Thoracic aorta (tissue), 2 donors: ENCODE results near the gene GHRHR. TPM values are rescaled to one million over a fixed set of nuclear protein-coding genes. Genes with fewer than 3 reads are reported as not detected.

Source experiments
- ATAC-seq: fragments of 150-250 bp; one replicate; pipeline ENCODE4 v1.8.0; 2017; ENCODE audit warnings: low read depth; ENCODE audit not compliant: insufficient number of reproducible peaks, low FRiP score
- DNase-seq: peaks from one replicate; pipeline ENCODE4 v3.0.0-alpha.2; 2020; ENCODE audit warnings: low spot score
- H3K27ac ChIP-seq, 2 donors: fragments of 200-600 bp; sonication (generic); 1 replicate in 1 of 2; 2 replicates in 1 of 2; pipeline ENCODE4 v1.5.1; 2016; ENCODE audit warnings: mild to moderate bottlenecking in 2 of 2, moderate library complexity in 2 of 2
- H3K27me3 ChIP-seq: fragments of 200-600 bp; sonication (generic); replicated peaks from 2 replicates; pipeline ENCODE4 v1.6.0; 2016; ENCODE audit warnings: mild to moderate bottlenecking; ENCODE audit not compliant: insufficient read depth
- H3K36me3 ChIP-seq: fragments of 200-600 bp; sonication (generic); one replicate; pipeline ENCODE4 v1.5.1; 2016
- H3K4me1 ChIP-seq, 2 donors: fragments of 200-600 bp; sonication (generic); 1 replicate in 1 of 2; 2 replicates in 1 of 2; pipeline versions ENCODE4 v1.5.1 to v1.6.0; 2016; ENCODE audit warnings: low read depth in 2 of 2, mild to moderate bottlenecking in 1 of 2; ENCODE audit not compliant: control insufficient read depth in 1 of 2
- H3K4me3 ChIP-seq: fragments of 200-600 bp; sonication (generic); 2 replicates; pipeline ENCODE4 v1.5.1; 2016; ENCODE audit warnings: mild to moderate bottlenecking
- H3K9me3 ChIP-seq: fragments of 200-600 bp; sonication (generic); 2 replicates; pipeline ENCODE4 v1.5.1; 2016
- CTCF ChIP-seq: fragments of 200-600 bp; sonication (generic); IDR thresholded peaks from one replicate; pipeline ENCODE4 v1.5.1; 2019; ENCODE audit warnings: antibody characterized with exemption
- total RNA-seq, 2 donors: library from RNA; depleted of rRNA; stranded (reverse); fragments of >200 nt; gene quantifications; one replicate each; pipeline versions ENCODE4 v1.1.0 to v1.2.3, GENCODE V29; 2016

GHRHR gene
- total RNA-seq, 2 donors from 2014 or later = not detected

GRCh38 chr7:30971840-30972563 lies 8.2 kb downstream of the GHRHR start:
- H3K9me3 ChIP-seq = no peaks in the 10 kb centered on the region
- no peak overlapping the region for H3K27ac ChIP-seq
- ATAC-seq (no peak), DNase-seq (no peak)
- TF ChIP-seq CTCF = no peak
- H3K27me3 ChIP-seq = no peaks in the 10 kb centered on the region
- H3K4me3 ChIP-seq = no peak overlapping the region
- no peaks in the 10 kb centered on the region for H3K4me1 ChIP-seq
- no peaks in the 10 kb centered on the region for H3K36me3 ChIP-seq

GRCh38 chr7:30973292-30973691 lies 9.5 kb downstream of the GHRHR start:
- DNase-seq = no peak
- Histone ChIP-seq H3K27me3 (no peaks in the 10 kb centered on the region), H3K36me3 (no peaks in the 10 kb centered on the region), H3K4me1 (no peaks in the 10 kb centered on the region), H3K9me3 (no peaks in the 10 kb centered on the region), H3K27ac (no peak overlapping the region), H3K4me3 (no peak overlapping the region)
- ATAC-seq = no peak
- no peak for TF ChIP-seq CTCF

GRCh38 chr7:30973791-30974604 lies 10.2 kb downstream of the GHRHR start:
- H3K27ac ChIP-seq = no peak overlapping the region
- H3K4me3 ChIP-seq = no peak overlapping the region
- no peak for TF ChIP-seq CTCF
- no peaks in the 10 kb centered on the region for H3K36me3 ChIP-seq
- DNase-seq (no peak), ATAC-seq (no peak)
- H3K9me3 ChIP-seq = no peaks in the 10 kb centered on the region
- H3K27me3 ChIP-seq = no peaks in the 10 kb centered on the region
- H3K4me1 ChIP-seq = no peaks in the 10 kb centered on the region

- H3K4me3 ChIP-seq = no peak overlapping the region
- no peak for DNase-seq
- no peaks in the 10 kb centered on the region for H3K9me3 ChIP-seq
- no peaks in the 10 kb centered on the region for H3K27me3 ChIP-seq
- no peaks in the 10 kb centered on the region for H3K4me1 ChIP-seq
- no peak overlapping the region for H3K27ac ChIP-seq
- peak; percentile 66 for ATAC-seq
- TF ChIP-seq CTCF = peak; percentile 55
- H3K36me3 ChIP-seq = no peaks in the 10 kb centered on the region
These were observed 11.0 kb downstream of the GHRHR start for GRCh38 chr7:30974605-30975255.
